Stimulated activated CD8-positive, alpha-beta memory T cell treated with anti-CD3 and anti-CD28 coated beads, Interleukin-15, amount 100 ng/mL, for 48 hours (primary cell): ENCODE results near the gene ALOX5.

Experiments
- DNase-seq, 2 donors: peaks; one replicate each; pipeline ENCODE4 v3.0.0-alpha.2; 2020; ENCODE audit warnings: low read depth in 2 of 2

The ALOX5 gene

DNA sequence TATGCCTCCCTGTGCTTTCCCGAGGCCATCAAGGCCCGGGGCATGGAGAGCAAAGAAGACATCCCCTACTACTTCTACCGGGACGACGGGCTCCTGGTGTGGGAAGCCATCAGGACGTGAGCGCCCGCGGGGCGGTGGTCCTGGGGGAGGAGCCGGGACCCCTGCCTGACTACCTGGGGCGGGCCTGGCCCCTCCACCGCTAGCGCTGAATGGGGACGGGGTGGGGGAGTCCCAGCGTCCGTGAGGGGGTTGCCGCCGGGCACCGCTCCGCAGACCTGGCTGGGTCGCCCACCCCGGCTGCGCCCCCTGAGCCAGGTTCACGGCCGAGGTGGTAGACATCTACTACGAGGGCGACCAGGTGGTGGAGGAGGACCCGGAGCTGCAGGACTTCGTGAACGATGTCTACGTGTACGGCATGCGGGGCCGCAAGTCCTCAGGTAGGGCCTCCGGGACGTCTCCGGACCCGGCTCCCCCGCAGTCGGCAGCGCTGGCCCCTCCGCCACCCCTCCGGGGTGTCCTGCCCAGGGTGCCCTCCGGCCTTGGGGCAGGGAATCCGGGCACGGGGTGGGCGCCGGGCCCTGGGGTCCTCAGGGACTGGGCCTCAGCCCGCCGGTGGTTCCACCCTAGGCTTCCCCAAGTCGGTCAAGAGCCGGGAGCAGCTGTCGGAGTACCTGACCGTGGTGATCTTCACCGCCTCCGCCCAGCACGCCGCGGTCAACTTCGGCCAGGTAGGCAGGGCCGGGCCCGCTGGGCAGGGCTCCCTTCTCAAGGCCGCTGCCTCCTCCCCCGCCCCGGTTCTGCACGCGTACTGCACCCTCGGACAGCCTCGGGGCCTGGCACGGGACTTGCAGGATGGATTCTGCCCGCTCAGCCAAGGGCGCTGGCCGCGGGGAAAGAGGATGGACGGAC is 69.3 kb downstream of the ALOX5 start:
- no peak for DNase-seq

DNA sequence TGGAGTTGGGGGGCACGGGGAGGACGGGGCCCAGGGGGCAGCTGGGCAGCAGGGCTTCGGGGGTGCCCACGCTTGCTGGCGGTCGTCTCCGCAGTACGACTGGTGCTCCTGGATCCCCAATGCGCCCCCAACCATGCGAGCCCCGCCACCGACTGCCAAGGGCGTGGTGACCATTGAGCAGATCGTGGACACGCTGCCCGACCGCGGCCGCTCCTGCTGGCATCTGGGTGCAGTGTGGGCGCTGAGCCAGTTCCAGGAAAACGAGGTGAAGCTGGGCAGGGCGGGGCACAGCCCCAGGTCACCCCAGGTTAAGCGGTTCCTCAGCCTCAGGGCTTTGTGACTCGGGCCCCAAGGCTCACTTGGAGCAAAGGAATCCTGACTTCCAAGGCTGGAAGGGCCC is 70.0 kb downstream of the ALOX5 start:
- DNase-seq: no peak

DNA sequence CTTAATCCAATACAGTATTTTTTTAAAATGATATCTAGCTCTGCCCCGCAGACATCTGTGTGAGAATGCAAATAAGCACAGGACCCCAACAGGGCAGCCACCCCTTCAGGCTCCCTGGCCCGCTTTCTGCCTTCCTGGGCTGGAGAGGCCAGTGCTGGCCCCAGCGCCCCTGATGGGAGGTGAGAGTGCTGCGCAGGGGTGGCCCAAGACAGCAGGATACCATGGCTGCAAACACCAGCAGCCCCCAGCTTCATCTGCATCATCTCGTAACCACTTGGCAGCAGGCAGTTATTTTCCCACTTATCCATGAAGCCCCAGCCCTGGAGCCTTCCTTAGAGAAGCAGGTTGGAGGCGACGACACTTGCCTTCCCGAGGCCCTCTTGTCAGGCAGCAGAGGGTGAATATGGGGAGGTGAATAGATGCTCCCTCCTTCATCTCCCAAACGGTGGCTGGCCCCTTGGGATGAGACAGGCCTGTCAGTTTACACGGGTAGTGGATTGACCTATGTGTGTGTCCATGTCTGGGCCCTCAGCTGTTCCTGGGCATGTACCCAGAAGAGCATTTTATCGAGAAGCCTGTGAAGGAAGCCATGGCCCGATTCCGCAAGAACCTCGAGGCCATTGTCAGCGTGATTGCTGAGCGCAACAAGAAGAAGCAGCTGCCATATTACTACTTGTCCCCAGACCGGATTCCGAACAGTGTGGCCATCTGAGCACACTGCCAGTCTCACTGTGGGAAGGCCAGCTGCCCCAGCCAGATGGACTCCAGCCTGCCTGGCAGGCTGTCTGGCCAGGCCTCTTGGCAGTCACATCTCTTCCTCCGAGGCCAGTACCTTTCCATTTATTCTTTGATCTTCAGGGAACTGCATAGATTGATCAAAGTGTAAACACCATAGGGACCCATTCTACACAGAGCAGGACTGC is 71.2 kb downstream of the ALOX5 start:
- no peak for DNase-seq

DNA sequence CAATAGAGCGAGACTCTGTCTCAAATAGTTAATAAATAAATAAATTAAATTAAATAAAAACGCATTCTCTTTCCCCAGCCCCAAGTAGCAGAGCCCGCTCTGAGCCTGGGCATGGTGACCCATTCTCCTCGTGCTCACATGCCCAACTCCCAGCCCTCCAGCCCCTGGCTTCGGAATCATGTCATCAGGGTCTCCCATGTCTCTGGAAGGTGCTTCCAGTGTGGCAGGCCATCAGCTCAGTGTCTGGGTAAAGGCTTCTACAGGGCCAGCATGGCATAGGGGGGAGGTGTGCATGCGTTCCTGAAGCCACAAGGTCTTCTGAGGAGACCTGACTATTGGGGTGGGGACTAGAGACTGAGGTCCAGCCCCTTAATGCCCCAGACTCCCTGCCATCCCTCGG is 72.8 kb downstream of the ALOX5 start:
- DNase-seq: no peak

DNA sequence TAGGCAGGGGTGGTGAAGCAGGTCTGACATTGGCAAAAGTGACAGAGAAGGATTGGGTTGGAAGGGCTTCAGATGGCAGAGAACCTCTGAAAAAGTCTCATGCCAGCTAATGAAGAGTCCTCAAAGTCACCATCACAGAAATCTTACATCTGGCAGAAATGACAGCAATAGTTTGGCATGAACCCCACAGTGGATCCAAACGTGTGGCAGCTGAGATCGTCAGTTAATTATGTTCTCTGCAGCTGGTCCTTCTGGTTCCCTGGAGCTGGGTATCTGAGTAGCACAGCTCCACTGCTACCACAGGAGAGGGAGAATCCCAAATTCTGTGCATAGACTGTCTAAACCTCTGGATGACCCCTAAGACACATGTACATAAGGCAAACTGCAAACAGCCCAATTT is 73.4 kb downstream of the ALOX5 start:
- DNase-seq: no peak

DNA sequence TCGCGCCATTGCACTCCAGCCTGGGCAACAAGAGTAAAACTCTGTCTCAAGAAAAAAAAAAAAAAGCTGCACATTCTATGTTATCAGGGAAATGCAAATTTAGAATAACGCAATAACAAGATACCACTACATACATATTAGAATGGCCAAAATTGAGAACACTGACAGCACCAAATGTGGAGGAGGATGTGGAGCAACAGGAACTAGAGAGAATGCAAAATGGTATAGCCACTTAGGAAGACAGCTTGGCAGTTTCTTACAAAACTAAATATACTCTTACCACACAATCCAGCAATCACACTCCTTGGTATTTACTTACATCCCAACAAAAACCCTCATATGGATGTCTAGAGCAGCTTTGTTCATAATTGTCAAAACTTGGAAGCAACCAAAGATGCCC is 76.8 kb downstream of the ALOX5 start:
- DNase-seq: no peak

DNA sequence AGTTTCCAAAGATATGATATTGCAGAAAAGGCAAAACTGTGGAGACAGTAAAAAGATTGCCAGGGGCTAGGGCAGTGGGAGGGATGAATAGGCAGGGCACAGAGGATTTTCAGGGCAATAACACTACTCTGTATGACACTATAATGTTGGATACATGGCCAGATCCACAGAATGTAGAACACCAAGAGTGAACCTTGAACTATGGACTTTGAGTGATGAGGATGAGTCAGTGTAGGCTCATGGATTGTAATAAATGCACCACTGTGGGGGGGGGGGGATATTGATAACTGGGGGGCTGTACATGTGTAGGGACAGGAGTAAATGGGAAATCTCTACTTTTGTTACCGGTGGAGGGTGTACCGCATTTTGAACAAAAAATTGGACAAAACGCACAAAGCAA is 77.4 kb downstream of the ALOX5 start:
- DNase-seq: no peak

DNA sequence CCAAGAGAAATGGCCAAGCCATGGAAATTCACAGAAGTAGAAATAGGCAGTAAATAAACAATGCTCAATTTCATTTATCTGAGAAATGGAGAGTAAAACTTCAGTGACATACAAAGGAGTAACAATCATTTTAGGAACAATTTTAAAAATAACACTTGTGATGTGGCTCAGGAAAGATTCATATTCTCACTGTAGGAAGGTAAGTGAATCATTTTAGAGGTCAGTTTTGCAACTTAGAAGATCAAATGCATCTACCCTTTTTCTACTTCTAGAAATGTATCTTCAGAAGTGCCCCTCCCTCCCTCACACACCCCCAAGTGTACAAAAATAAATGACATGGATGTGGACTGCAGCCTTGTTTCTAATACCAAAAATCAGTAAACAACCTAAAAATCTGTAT is 78.3 kb downstream of the ALOX5 start:
- DNase-seq: no peak

DNA sequence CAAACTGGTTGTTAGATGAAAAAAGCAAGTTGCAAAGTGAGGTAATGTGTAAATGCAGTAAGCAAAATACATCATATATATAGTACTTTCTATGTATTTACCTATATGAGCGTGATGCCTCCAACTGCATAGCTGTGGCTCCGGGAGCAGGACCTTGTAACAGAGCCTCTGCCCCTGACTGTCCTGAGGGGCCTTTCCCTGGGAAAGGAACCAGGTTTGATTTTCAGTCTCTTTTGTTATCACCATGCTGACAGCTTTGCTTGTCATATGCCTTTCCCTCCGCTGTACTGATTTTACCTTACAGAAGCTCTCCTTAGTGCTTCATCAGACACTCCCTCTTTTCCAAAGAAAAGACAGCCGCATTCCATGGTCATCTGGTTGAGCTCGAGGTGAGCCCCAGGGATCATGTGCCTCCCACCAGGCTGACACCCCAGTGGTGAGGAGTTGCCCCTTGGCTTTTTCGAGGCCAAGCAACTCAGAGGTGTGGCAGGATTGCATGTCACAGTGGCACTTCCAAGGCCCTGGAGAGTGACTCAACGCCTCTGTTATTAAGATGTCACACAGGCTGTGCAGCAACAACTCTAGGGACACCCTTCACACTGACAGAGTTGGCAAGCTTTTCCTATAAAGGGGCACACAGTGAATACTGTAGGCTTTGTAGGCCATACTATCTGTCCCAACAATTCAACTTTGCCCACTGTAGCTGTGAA is 78.9 kb downstream of the ALOX5 start:
- no peak for DNase-seq

DNA sequence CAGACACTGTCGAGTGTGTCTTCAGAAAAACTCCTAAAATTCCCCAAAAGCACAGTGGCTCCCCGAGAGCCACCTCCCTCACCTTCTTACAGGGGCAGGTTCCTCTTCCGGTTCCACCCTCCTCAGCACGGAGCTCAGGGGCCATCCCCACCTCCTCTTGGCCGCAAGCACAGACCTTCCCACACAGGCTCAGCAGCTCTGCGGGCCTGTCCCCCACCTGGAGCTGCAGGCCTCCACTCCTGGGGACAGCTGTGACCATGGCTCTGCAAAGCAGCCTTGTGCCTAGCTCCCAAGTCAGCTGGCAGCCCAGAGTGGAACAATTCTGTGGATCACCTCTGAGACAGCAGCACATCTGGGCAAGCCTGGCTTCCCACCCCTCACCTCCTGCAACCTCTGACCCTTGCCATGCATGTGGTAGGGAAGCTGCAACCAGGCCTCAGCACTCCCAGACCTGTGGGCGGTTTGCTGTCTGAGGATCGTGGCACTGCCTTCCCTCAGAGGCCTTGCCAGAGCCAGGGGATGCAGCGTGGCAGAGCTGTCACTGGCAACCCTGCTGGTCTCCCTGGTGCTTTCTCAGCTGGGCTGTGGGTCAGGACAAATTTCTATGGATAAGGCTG is 79.7 kb downstream of the ALOX5 start:
- DNase-seq: no peak

DNA sequence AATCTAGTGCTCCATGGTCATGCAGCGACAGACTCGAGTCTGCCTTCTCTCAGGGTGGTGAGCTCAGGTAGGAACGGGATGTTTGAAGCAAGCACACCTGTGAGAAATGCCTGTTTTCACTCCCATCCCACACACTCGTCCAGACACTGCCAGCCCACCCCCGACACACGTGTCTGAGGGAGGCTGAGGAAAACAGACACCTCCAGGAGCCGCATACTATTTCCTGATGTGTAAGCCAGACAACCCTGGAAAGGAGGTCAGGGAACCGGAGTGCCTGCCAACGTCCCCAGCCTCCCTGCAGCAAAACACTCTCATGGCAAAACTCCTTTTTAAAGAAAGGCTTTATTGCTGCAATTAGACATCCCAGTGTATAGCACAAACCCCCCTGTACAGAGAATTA is 80.2 kb downstream of the ALOX5 start:
- DNase-seq: no peak

DNA sequence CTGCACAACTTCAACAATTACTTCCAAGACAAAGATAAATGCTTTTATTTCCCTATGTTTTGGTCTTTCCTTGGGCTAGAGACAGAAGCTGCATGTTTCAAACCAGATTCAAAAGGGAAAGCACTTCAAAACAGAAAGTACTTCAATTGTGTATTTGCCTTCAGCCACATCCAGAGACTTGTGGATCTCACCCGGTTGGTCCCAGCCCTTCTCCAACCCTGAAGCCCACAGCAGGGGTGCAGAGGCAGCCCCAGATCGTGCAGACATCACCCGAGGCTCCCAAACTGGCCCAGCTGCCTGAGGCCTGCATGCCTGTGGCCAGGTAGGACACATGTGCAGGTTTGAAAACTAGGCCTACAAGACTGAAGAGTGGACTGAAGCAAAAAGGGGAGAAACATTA is 80.8 kb downstream of the ALOX5 start:
- no peak for DNase-seq

DNA sequence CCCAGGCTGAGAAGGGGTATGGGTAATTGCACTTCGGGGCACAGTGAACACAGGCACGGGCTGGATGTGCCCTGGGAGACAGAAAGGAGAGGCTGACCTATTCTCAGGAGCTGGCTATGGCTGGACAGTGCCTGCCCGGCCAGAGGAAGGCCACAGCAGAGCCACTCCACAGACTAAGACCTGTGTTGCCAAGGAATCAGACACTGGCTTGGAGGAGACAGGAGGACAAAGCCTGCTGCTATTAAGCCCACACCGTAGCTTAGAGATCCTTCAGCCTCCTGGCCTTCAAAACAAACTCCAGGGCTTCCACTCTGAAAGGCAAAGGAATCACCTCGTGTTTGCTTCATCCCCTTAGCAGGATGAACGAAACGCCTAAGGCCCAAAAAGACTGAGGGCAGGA is 82.2 kb downstream of the ALOX5 start:
- no peak for DNase-seq

DNA sequence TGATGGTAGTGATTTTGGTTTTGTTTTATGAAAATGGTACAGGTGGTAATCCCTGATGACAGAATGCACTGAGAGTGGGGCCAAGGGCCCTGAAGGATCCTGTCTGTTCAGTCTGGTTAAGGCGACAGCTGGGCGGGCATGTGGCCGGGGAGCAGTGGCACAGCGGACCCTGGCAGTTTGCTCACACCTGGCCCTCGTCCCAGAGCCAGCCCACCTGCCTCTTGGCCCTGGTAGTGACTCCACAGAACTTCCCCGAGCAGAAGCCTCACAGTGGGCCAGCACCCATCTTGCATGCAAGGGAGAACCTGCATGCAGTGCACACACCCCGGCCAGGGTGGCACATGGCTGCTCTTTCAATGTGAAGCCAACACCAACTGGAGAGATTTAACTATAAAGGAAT is 82.8 kb downstream of the ALOX5 start:
- DNase-seq: no peak

DNA sequence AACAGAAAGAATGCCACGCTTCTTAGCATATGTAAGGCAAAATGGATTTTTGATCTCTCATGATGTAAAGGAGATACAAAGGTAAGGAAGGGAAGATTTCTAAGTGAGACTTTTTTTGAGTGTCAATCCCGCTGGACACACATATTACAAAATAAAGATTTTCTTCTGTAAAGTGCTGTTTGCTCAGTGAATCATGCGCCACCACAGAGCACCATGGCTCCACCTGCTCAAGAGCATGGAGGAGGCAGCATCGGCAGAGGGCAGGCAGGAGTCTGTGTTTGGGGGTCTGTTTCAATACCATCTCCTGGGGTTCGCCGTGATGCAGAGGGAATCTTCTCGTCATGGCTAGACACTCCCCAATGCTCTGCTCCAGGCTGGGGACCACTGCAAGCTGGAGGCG is 83.5 kb downstream of the ALOX5 start:
- no peak for DNase-seq

DNA sequence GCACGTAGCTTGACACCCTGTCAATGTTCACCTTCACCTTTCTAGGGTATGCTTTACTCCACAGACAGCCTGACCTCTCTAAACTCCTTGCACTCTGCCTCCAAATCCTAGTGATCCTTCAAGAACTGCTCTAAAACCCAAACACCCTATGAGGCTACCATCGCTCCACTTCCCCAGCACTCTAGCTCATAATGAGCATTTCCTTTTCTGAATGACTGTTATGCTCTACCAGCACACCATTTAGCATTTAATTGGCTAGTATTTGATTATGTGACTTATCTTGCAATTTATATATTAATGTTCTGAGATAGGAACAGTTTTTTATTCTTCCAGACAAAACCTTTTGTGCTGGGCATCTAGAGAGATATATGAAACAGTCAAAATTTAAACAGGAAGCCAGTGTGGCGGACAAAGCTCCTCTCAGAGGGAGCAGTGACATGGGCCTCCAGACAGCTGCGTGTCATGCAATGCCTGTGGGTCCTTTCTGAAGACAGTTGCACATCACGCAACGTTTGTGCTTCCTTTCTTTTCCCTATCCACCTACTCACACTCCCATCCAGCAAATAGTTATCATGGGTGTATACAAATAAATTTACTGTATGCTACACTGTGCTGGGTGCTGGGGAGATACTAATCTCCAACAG is 86.3 kb downstream of the ALOX5 start:
- DNase-seq: no peak

DNA sequence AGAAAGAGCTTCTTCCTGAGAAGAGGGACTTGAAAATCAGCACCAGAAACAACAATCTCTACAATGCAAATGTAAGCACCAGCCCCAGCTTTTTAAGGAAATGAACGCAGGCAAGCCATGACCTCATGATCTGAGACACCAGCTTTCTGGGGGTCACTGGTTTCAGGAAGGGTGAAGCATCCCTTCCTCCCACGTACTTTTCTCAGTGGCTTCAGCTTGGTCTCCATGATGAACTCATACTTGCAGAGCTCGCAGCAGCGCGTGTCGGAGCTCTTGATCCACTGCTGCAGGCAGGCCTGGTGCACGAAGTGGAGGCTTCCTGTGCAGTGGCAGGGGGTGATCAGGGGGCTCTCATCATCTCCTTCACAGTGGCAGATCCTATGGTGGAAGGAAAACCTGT is 87.0 kb downstream of the ALOX5 start:
- DNase-seq: no peak

DNA sequence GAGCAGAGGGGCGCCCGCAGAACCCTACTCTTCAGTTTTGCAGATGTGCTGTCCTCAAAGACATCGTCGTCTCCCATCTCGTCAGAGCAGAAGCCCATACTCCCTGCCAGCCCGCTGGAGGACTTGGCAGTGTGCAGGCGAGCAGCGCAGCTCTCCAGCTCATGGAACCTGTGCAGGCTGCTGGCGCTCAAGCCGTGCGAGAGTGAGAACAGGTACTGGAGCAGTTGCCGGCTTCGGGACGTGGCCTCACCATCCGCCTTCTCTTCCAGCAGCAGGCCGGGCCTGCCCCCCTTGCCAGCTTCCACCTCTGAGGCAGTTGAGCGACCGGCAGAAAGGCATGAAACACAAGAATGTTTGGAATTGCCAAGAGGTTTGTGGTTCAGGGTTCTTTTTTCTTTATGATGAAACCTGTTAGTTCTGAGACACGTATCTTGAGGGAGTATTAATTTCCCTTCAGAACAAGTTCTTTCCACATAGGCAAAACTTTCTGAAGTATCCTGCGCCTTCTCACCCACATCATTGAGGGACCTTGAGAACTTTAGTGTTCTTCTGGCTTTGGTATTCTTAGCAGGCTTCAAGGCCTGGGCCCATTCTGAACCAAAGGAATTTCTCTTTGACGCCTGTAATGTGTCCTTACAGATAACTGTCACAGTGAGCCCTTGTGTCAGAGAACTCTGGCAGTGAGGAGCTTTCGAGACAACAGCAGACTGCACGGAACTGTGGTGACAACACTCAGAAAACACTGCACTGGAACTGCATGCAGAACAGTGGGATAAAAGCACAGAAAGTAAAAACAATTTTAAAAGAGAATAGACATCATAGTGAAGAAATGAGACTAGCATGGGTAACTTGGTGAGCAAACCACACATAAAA is 89.5 kb downstream of the ALOX5 start:
- no peak for DNase-seq

DNA sequence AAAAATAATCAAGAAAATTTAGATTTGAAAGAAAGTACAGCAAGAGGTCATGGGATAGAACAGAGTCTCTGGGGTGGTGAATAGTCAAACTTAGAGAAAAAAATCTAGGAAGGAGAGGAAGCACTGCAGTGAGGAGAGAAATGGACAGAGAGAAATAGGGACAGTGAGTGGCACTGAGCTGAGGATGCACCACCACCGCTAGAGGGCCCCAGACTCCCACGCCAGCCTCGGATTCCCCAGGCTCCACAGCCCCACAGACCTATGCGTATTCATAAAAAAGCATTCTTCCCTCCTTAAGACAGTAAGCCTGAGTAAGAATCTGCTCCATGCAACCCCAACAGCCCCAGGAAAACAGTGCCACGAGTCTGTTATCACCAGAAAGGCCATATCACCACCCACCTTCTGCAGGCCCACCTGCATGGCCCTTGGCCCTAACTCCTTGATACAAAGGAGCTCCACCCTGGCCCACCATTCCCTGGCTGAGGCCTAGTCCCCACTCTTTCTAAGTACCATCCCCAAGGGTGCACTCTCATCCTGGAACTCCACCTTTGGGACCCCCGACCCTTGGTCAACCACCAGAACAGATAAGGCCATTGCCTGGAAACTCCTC is 91.0 kb downstream of the ALOX5 start:
- peak; percentile 50 to 51 for DNase-seq

DNA sequence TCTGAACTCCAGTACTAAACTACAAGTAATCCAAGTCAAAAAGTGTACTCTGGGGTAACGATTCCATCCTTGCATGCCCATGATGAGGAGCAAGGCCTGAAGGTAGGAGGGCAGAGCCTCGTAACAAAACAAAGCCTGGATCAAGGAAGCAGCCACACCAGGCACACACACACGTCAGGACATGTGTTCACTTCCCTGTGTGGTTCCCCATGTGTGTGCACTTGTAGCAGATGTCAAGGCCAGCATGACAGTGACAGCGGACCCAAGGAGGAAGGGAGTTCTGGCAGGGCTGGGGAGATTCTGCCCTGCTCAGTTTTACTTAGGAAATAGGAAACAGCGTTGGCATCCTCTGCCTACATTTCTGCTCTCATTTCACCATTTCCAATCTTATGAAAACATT is 92.8 kb downstream of the ALOX5 start:
- no peak for DNase-seq
